GM21381 (cell line): ENCODE results near the gene ANKRD18B.
"Not testable (repeated sequence)": the region's sequence is repeated elsewhere in the genome, so short reads cannot be mapped to it uniquely, and the experiment has no call there.

Experiments used
- ATAC-seq: cut with Tn5 transposase; IDR thresholded peaks from one replicate; pipeline ENCODE4 v1.9.1; 2021; ENCODE audit warnings: mild to moderate bottlenecking, moderate library complexity; ENCODE audit not compliant: unreplicated experiment

ANKRD18B gene

GRCh38 chr9:33604936-33605335, 80.9 kb downstream of the ANKRD18B start:
- not testable (repeated sequence) for ATAC-seq

GRCh38 chr9:33611358-33611757, 87.3 kb downstream of the ANKRD18B start:
- no peak for ATAC-seq

- not testable (repeated sequence) for ATAC-seq
Observed at GRCh38 chr9:33612410-33612809, 88.4 kb downstream of the ANKRD18B start.

- no peak for ATAC-seq
Observed at GRCh38 chr9:33614001-33614687, 90.1 kb downstream of the ANKRD18B start.

- ATAC-seq = not testable (repeated sequence)
Observed at GRCh38 chr9:33618370-33618769, 94.3 kb downstream of the ANKRD18B start.

- ATAC-seq = no peak
Observed at GRCh38 chr9:33619666-33620404, 95.8 kb downstream of the ANKRD18B start.

- ATAC-seq = no peak
Observed at GRCh38 chr9:33620738-33621439, 96.8 kb downstream of the ANKRD18B start.
